Small intestine (tissue), 16 donors: ENCODE measurements around the gene KBTBD6. TPM values are rescaled to one million over a fixed set of nuclear protein-coding genes. Genes with fewer than 3 reads are reported as not detected.
"Not testable (repeated sequence)": the region's sequence is repeated elsewhere in the genome, so short reads cannot be mapped to it uniquely, and the experiment has no call there.

ENCODE experiments used
- DNase-seq, 2 donors: peaks; one replicate each; pipeline versions ENCODE4 v3.0.0 to v3.0.0-alpha.2; 2013
- FAIRE-seq: peaks from 2 replicates; lab custom pipeline; 2012; peaks lifted over from hg19 to GRCh38; lab: Jason Lieb, UNC
- H3K27ac ChIP-seq, 3 donors: one replicate each; pipeline ENCODE4 v1.5.1; 2013; ENCODE audit warnings: low read length in 2 of 3, mild to moderate bottlenecking in 2 of 3, control low read depth in 1 of 3, inconsistent platforms in 1 of 3, low read depth in 1 of 3, moderate library complexity in 1 of 3
- H3K27me3 ChIP-seq, 3 donors: one replicate each; pipeline ENCODE4 v1.6.1; 2013; ENCODE audit warnings: low read length in 3 of 3, inconsistent platforms in 1 of 3; ENCODE audit not compliant: control insufficient read depth in 3 of 3, insufficient read depth in 3 of 3
- H3K36me3 ChIP-seq, 3 donors: one replicate each; pipeline ENCODE4 v1.6.1; 2013; ENCODE audit warnings: low read length in 3 of 3, inconsistent platforms in 1 of 3, low read depth in 1 of 3, mild to moderate bottlenecking in 1 of 3, moderate library complexity in 1 of 3; ENCODE audit not compliant: control insufficient read depth in 3 of 3, insufficient read depth in 2 of 3
- H3K4me1 ChIP-seq, 3 donors: one replicate each; pipeline ENCODE4 v1.6.1; 2013; ENCODE audit warnings: low read length in 2 of 3, inconsistent platforms in 1 of 3, low read depth in 1 of 3, mild to moderate bottlenecking in 1 of 3, moderate library complexity in 1 of 3; ENCODE audit not compliant: control insufficient read depth in 3 of 3, insufficient read depth in 2 of 3
- H3K4me3 ChIP-seq, 3 donors: one replicate each; pipeline ENCODE4 v1.5.1; 2013; ENCODE audit warnings: low read length in 3 of 3, control low read depth in 1 of 3, inconsistent platforms in 1 of 3, low read depth in 1 of 3, mild to moderate bottlenecking in 1 of 3, moderate library complexity in 1 of 3
- H3K9me3 ChIP-seq, 2 donors: one replicate each; pipeline ENCODE4 v1.6.1; 2013; ENCODE audit warnings: low read depth in 1 of 2, low read length in 1 of 2; ENCODE audit not compliant: control insufficient read depth in 2 of 2, insufficient read depth in 1 of 2
- WGBS, 3 donors: extraction: QIAGEN DNeasy Blood & Tissue Kit; methylation state at CpG; one replicate each; pipeline ENCODE4 v1.1.7; 2013; 5-methylcytosine and 5-hydroxymethylcytosine counted together
- long read RNA-seq, 10 donors: transcript quantifications; one replicate each; lab custom pipeline, GENCODE V29; 2026
- polyA plus RNA-seq, 4 donors: library from polyadenylated mRNA; stranded (reverse) in 3 of 4; unstranded in 1 of 4; fragments of 200-250 nt in 3 of 4; fragments of 120-200 nt in 1 of 4; gene quantifications; one replicate each; pipeline versions ENCODE4 v1.2.1 to v1.2.3, GENCODE V29; 2013
- donor health status: healthy with polysubstance abuse.
- donor health status: control.
- donor health status: control.
- donor health status: Bipolar disorder and iron deficiency.
- donor health status: healthy.

The KBTBD6 gene, protein sequence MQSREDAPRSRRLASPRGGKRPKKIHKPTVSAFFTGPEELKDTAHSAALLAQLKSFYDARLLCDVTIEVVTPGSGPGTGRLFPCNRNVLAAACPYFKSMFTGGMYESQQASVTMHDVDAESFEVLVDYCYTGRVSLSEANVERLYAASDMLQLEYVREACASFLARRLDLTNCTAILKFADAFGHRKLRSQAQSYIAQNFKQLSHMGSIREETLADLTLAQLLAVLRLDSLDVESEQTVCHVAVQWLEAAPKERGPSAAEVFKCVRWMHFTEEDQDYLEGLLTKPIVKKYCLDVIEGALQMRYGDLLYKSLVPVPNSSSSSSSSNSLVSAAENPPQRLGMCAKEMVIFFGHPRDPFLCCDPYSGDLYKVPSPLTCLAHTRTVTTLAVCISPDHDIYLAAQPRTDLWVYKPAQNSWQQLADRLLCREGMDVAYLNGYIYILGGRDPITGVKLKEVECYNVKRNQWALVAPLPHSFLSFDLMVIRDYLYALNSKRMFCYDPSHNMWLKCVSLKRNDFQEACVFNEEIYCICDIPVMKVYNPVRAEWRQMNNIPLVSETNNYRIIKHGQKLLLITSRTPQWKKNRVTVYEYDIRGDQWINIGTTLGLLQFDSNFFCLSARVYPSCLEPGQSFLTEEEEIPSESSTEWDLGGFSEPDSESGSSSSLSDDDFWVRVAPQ
- 1 to 10 TPM in 2 of 4 donors, under 1 TPM in 2; 0.81 to 9.1 (median 2.1) TPM for polyA plus RNA-seq
- long read RNA-seq, donor 1 = 0 reads
- long read RNA-seq, donor 2, full-length matches to known transcripts = 3 of 3 reads
- long read RNA-seq, donor 2, partial matches to known transcripts = 0 of 3 reads
- long read RNA-seq, donor 2, other reads (novel, unspliced or antisense) = 0 of 3 reads
- long read RNA-seq, donor 3, full-length matches to known transcripts = 14 of 14 reads
- long read RNA-seq, donor 3, partial matches to known transcripts = 0 of 14 reads
- long read RNA-seq, donor 3, other reads (novel, unspliced or antisense) = 0 of 14 reads
- long read RNA-seq, donor 4, full-length matches to known transcripts = 1 of 1 reads
- long read RNA-seq, donor 4, partial matches to known transcripts = 0 of 1 reads
- long read RNA-seq, donor 4, other reads (novel, unspliced or antisense) = 0 of 1 reads
- long read RNA-seq, donor 5, full-length matches to known transcripts = 2 of 2 reads
- long read RNA-seq, donor 5, partial matches to known transcripts = 0 of 2 reads
- long read RNA-seq, donor 5, other reads (novel, unspliced or antisense) = 0 of 2 reads
- long read RNA-seq, donor 6, full-length matches to known transcripts = 14 of 14 reads
- long read RNA-seq, donor 6, partial matches to known transcripts = 0 of 14 reads
- long read RNA-seq, donor 6, other reads (novel, unspliced or antisense) = 0 of 14 reads
- long read RNA-seq, donor 7 = 0 reads
- long read RNA-seq, donor 8, full-length matches to known transcripts = 1 of 1 reads
- long read RNA-seq, donor 8, partial matches to known transcripts = 0 of 1 reads
- long read RNA-seq, donor 8, other reads (novel, unspliced or antisense) = 0 of 1 reads
- long read RNA-seq, donor 9, full-length matches to known transcripts = 4 of 4 reads
- long read RNA-seq, donor 9, partial matches to known transcripts = 0 of 4 reads
- long read RNA-seq, donor 9, other reads (novel, unspliced or antisense) = 0 of 4 reads
- long read RNA-seq, donor 10, full-length matches to known transcripts = 20 of 20 reads
- long read RNA-seq, donor 10, partial matches to known transcripts = 0 of 20 reads
- long read RNA-seq, donor 10, other reads (novel, unspliced or antisense) = 0 of 20 reads

- peak within 1 kb of the TSS; percentile 39 to 74 (median 65) for H3K27ac ChIP-seq
- no peaks in the 10 kb centered on the region for H3K36me3 ChIP-seq
- H3K4me1 ChIP-seq = peaks cover 3 to 12% (median 3%) of the 10 kb centered on the region in 3 donors
- peak; percentile 98 for DNase-seq
- FAIRE-seq = peak; percentile 33
- H3K27me3 ChIP-seq = no peaks in the 10 kb centered on the region
- 0% methylated on average over 39 to 45 of the region's 45 CpGs for WGBS, 3 donors
- H3K4me3 ChIP-seq = peak within 1 kb of the TSS; percentile 38 to 88 (median 66)
- no peaks in the 10 kb centered on the region for H3K9me3 ChIP-seq
These were observed at the start of gene KBTBD6 for GRCh38 chr13:41132512-41133152. KBTBD6 (minus strand) TSS chr13:41132802; CDS start chr13:41132511, 291 bp downstream.

DNA sequence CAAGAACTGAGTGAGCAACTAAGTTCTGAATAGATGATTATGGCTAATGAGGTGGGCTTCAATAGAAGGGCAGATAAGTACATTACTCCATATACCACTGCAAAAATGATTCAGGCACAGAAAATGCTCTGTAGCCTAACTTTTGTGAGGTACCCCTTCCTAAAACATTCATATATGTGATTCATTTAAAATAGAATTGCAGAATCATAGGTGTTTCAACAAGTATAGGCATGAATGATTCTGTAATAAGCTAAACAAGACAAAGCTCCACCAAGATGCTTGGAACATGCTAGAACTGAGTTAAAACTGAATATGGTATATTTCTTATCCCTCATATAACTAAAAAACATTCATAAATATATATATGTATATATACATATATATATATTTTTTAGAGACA, 49.6 kb upstream of the KBTBD6 start:
- no peak overlapping the region for H3K27ac ChIP-seq
- DNase-seq (no peak), FAIRE-seq (no peak)
- H3K36me3 ChIP-seq = no peaks in the 10 kb centered on the region
- H3K4me3 ChIP-seq = no peak overlapping the region
- no peaks in the 10 kb centered on the region for H3K4me1 ChIP-seq
- peaks cover 0 to 5% of the 10 kb centered on the region in 2 donors for H3K9me3 ChIP-seq
- no peaks in the 10 kb centered on the region for H3K27me3 ChIP-seq

DNA sequence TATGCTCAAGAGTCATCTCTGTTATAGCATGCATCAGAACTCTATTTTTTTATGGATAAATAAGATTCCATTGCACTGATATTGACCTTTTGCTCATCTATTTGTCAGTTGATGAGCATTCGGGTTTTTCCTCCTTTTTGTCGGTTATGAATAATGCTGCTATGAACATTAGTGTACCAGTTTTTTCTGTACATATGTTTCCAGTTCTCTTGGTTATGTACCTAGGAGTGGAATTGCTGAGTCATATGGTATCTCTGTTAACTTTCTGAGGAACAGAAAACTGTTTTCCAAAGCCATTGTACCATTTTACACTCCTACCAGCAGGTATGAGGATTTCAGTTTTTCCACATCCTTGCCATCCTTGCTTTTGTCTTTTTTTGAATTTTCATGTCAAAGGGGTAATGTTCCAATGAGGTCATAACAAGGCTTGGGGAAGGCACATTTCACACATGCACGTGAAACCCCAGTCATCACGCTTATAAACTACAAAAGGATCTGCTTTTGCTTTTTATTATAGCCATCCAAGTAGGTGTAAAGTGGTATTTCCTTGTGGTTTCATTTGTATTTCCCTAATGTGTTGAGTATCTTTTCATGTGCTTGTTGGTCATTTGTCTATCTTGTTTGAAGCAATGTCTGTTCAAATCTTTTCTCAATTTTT, 47.1 kb upstream of the KBTBD6 start:
- H3K9me3 ChIP-seq = peaks cover 0 to 23% of the 10 kb centered on the region in 2 donors
- H3K4me3 ChIP-seq = no peak overlapping the region
- 77 to 87% (median 83%) methylated on average over 4 of the region's 4 CpGs for WGBS, 3 donors
- DNase-seq = no peak
- H3K4me1 ChIP-seq = no peaks in the 10 kb centered on the region
- no peak overlapping the region for H3K27ac ChIP-seq
- FAIRE-seq = no peak
- no peaks in the 10 kb centered on the region for H3K36me3 ChIP-seq
- H3K27me3 ChIP-seq = no peaks in the 10 kb centered on the region

DNA sequence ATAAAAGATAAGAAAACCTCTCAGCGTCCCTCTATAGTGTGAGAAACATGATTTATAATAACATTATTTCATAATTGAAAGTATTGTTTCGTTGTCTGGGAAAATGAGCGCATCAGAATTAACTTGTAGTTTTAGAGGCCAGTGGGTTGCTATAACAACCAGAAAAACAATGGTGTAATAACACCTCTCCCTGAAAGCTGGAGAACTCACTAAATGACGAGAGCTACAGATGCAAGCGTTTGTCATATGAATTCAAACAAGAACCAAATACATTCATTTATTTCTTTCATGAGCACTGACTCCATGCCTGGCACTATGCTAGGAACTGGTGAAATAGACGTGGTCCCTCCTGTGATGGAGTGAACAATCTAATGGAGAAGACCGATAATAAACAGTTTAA, 45.4 kb upstream of the KBTBD6 start:
- Histone ChIP-seq H3K27me3 (no peaks in the 10 kb centered on the region), H3K4me1 (no peaks in the 10 kb centered on the region), H3K36me3 (no peaks in the 10 kb centered on the region), H3K27ac (no peak overlapping the region), H3K4me3 (no peak overlapping the region), H3K9me3 (peaks cover 0 to 29% of the 10 kb centered on the region in 2 donors)
- WGBS, 3 donors = 84 to 89% (median 88%) methylated on average over 7 of the region's 7 CpGs
- DNase-seq = no peak
- no peak for FAIRE-seq

DNA sequence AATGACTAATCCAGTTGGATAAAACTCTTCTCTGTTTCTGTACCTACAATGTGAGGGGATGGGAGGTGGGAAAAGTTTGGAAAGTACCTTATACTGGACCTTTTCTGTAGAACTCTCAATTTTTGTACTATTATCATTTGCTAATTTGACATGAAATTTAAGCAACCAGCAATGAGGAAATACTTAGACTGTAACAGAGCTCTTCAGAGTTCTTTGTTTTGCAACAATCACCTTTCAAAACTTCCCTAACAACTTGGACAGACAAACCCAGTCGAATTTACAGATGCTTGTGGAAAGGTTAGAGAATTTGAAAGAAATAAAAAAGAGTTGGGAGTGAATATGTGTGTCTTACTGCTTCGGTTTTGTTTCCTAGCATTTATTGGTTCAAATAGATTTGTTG, 45.0 kb upstream of the KBTBD6 start:
- FAIRE-seq = no peak
- Histone ChIP-seq H3K9me3 (peaks cover 0 to 29% of the 10 kb centered on the region in 2 donors), H3K27me3 (no peaks in the 10 kb centered on the region), H3K4me3 (no peak overlapping the region), H3K36me3 (no peaks in the 10 kb centered on the region), H3K27ac (no peak overlapping the region), H3K4me1 (no peaks in the 10 kb centered on the region)
- 40 to 44% (median 41%) methylated on average over 2 of the region's 2 CpGs for WGBS, 3 donors
- DNase-seq = no peak

- H3K27me3 ChIP-seq, H3K27ac ChIP-seq, FAIRE-seq, H3K36me3 ChIP-seq, H3K4me3 ChIP-seq, DNase-seq, H3K4me1 ChIP-seq: not testable (repeated sequence)
- WGBS, 3 donors = 94 to 97% (median 94%) methylated on average over 8 of the region's 8 CpGs
- H3K9me3 ChIP-seq = peaks cover 0 to 29% of the 10 kb centered on the region in 2 donors
These were observed 43.0 kb upstream of the KBTBD6 start for GRCh38 chr13:41175576-41175975.

- Histone ChIP-seq H3K36me3 (no peaks in the 10 kb centered on the region), H3K9me3 (no peaks in the 10 kb centered on the region), H3K27me3 (no peaks in the 10 kb centered on the region), H3K4me1 (no peaks in the 10 kb centered on the region), H3K4me3 (no peak overlapping the region), H3K27ac (no peak overlapping the region)
- DNase-seq (no peak), FAIRE-seq (no peak)
- WGBS, 3 donors = 95 to 99% (median 98%) methylated on average over 3 of the region's 3 CpGs
These were observed 29.5 kb upstream of the KBTBD6 start for GRCh38 chr13:41162151-41162550.
